ENCODE data around the gene MCOLN2. TPM values are rescaled to one million over a fixed set of nuclear protein-coding genes. Genes with fewer than 3 reads are reported as not detected.

Gene MCOLN2
- total RNA-seq, 1 experiment from 2014 or later, result not detected

DNA sequence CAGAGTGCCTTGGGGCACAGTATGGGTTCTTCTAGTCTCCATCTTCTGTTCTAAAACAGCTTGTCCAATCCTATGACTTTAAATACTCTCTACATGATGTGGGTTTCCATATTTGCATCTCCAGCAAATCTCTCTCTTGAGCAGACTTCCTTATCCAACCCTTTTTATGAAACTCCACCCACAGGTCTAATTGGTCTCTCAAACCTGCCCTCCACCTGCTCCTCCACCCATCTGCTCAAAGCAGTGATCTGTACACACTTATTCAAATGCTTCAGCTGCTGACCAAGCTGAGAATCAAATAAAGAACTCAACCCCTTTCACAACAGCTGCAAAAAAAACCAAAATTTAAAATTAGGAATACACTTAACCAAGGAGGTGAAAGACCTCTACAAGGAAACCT lies 11.5 kb downstream of the MCOLN2 start:
- Histone ChIP-seq H2AFZ (no peak overlapping the region), H3K79me2 (ENCODE audit: low read depth) (no peaks in the 10 kb centered on the region), H3K27me3 (ENCODE audit: insufficient read depth, low read depth) (no peaks in the 10 kb centered on the region), H3K9me3 (ENCODE audit: insufficient read depth, low read depth) (peaks cover 3% of the 10 kb centered on the region; the same call in 1 of the 2 replicates), H3K9me2 (ENCODE audit: insufficient read depth) (no peaks in the 10 kb centered on the region), H3K4me3 (no peak overlapping the region), H3K4me2 (no peak overlapping the region), H3K27ac (no peak overlapping the region), H3K4me1 (replicated peaks; ENCODE audit: insufficient read depth) (no peaks in the 10 kb centered on the region), H3K36me3 (ENCODE audit: low read depth) (no peaks in the 10 kb centered on the region), H3F3A (ENCODE audit: insufficient read depth, low read depth) (no peaks in the 10 kb centered on the region), H4K20me1 (ENCODE audit: insufficient read depth) (no peaks in the 10 kb centered on the region)
- intact Hi-C loops (cut with micrococcal nuclease; ENCODE audit: unreplicated experiment), result no loop called here
- no TSS peak for BruUV-seq (replicated peaks)
- no peak for TF ChIP-seq EZH2 (IDR thresholded peaks at IDR 0.05; ENCODE audit: low read depth)
- TF ChIP-seq, protein P1, sequence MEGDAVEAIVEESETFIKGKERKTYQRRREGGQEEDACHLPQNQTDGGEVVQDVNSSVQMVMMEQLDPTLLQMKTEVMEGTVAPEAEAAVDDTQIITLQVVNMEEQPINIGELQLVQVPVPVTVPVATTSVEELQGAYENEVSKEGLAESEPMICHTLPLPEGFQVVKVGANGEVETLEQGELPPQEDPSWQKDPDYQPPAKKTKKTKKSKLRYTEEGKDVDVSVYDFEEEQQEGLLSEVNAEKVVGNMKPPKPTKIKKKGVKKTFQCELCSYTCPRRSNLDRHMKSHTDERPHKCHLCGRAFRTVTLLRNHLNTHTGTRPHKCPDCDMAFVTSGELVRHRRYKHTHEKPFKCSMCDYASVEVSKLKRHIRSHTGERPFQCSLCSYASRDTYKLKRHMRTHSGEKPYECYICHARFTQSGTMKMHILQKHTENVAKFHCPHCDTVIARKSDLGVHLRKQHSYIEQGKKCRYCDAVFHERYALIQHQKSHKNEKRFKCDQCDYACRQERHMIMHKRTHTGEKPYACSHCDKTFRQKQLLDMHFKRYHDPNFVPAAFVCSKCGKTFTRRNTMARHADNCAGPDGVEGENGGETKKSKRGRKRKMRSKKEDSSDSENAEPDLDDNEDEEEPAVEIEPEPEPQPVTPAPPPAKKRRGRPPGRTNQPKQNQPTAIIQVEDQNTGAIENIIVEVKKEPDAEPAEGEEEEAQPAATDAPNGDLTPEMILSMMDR (conservative IDR thresholded peaks at IDR 0.05), result no peak
- ChIA-PET CTCF (no interaction called here), POLR2A (ENCODE audit: unreplicated experiment) (no interaction called here)
- no peak for DNase-seq

DNA sequence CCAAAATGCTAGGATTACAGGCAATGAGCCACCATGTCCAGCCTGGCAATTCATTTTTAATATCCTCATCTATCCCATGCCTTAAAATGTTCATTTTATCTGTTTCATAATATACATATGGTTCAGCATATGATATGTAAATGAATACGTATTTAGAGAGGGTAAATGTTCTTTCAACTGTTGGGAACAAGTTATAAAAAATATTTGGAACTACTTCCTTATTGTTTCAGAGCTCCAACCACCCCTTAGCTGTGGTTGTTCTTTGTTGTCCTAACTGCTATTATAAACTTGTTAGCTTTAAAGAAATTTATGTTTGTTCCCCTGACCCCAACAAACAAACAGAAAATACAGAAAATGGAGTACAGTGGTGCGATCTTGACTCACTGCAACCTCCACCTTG lies 14.5 kb downstream of the MCOLN2 start:
- no peaks in the 10 kb centered on the region for H3K4me1 ChIP-seq (replicated peaks; ENCODE audit: insufficient read depth)
- H3K36me3 ChIP-seq (ENCODE audit: low read depth), result no peaks in the 10 kb centered on the region
- POLR2A ChIA-PET (ENCODE audit: unreplicated experiment), result no interaction called here
- H3K4me3 ChIP-seq, result no peak overlapping the region
- H3K79me2 ChIP-seq (ENCODE audit: low read depth), result no peaks in the 10 kb centered on the region
- no peak for TF ChIP-seq EZH2 (IDR thresholded peaks at IDR 0.05; ENCODE audit: low read depth)
- intact Hi-C loops (cut with micrococcal nuclease; ENCODE audit: unreplicated experiment), result no loop called here
- BruUV-seq (replicated peaks), result no TSS peak
- CTCF ChIA-PET, result no interaction called here
- H3K4me2 ChIP-seq, result no peak overlapping the region
- peaks cover 3% of the 10 kb centered on the region; the same call in 1 of the 2 replicates for H3K9me3 ChIP-seq (ENCODE audit: insufficient read depth, low read depth)
- H2AFZ ChIP-seq, result no peak overlapping the region
- no peak overlapping the region for H3K27ac ChIP-seq
- H4K20me1 ChIP-seq (ENCODE audit: insufficient read depth), result no peaks in the 10 kb centered on the region
- no peaks in the 10 kb centered on the region for H3F3A ChIP-seq (ENCODE audit: insufficient read depth, low read depth)
- DNase-seq, result no peak
- H3K27me3 ChIP-seq (ENCODE audit: insufficient read depth, low read depth), result no peaks in the 10 kb centered on the region
- no peaks in the 10 kb centered on the region for H3K9me2 ChIP-seq (ENCODE audit: insufficient read depth)

DNA sequence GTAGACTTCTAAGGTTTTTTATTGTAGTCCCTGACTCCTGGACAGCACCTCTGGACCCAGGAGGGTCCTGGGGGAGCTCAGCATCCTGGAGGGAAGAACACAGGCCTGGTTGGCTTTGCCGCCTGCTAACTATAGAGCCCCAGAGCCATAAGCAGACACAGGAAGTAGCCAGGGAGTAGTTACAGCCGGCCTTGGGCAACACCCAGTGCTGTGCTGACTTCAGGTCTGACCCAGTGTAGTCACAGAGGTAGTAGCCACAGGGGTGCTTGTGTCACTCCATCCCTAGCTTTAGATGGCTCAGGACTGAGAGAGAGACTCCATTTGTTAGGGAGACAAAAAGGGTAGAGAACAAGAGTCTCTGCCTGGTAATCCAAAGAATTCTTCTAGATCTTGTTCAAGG lies 21.9 kb downstream of the MCOLN2 start:
- no peaks in the 10 kb centered on the region for H3K9me3 ChIP-seq (ENCODE audit: insufficient read depth, low read depth)
- H3K9me2 ChIP-seq (ENCODE audit: insufficient read depth), result no peaks in the 10 kb centered on the region
- H3K4me1 ChIP-seq (replicated peaks; ENCODE audit: insufficient read depth), result no peaks in the 10 kb centered on the region
- no peaks in the 10 kb centered on the region for H3F3A ChIP-seq (ENCODE audit: insufficient read depth, low read depth)
- no peak overlapping the region for H3K4me2 ChIP-seq
- TF ChIP-seq, protein P1 (conservative IDR thresholded peaks at IDR 0.05), result no peak
- TF ChIP-seq EZH2 (IDR thresholded peaks at IDR 0.05; ENCODE audit: low read depth), result no peak
- no peak overlapping the region for H3K4me3 ChIP-seq
- intact Hi-C loops (cut with micrococcal nuclease; ENCODE audit: unreplicated experiment), result no loop called here
- H4K20me1 ChIP-seq (ENCODE audit: insufficient read depth), result no peaks in the 10 kb centered on the region
- H3K27me3 ChIP-seq (ENCODE audit: insufficient read depth, low read depth), result no peaks in the 10 kb centered on the region
- DNase-seq, result no peak
- H3K36me3 ChIP-seq (ENCODE audit: low read depth), result no peaks in the 10 kb centered on the region
- no TSS peak for BruUV-seq (replicated peaks)
- no peaks in the 10 kb centered on the region for H3K79me2 ChIP-seq (ENCODE audit: low read depth)
- ChIA-PET CTCF (no interaction called here), POLR2A (ENCODE audit: unreplicated experiment) (no interaction called here)
- H2AFZ ChIP-seq, result no peak overlapping the region
- H3K27ac ChIP-seq, result no peak overlapping the region

Measured in PC-9 (cell line).